ENCODE data around the gene NTPCR.
A peak's percentile ranks its signal among the peaks of the same experiment; 100 is the strongest.
"Not testable (repeated sequence)": the region's sequence is repeated elsewhere in the genome, so short reads cannot be mapped to it uniquely, and the experiment has no call there.

NTPCR gene

GRCh38 chr1:232983817-232984567 is 33.6 kb downstream of the NTPCR start:
- no peak for DNase-seq

- peak in 43 of 56 donors; percentile 15 to 78 (median 47) for DNase-seq
These were observed 34.4 kb downstream of the NTPCR start for GRCh38 chr1:232984577-232985425.

GRCh38 chr1:232985882-232986526 is 35.6 kb downstream of the NTPCR start:
- no peak for DNase-seq

- no peak for DNase-seq
These were observed 36.1 kb downstream of the NTPCR start for GRCh38 chr1:232986527-232986922.

GRCh38 chr1:232987046-232987773 is 36.8 kb downstream of the NTPCR start:
- DNase-seq, result no peak

GRCh38 chr1:232987774-232988140 is 37.3 kb downstream of the NTPCR start:
- no peak for DNase-seq

- peak in 19 of 56 donors; percentile 9 to 58 (median 29) for DNase-seq
These were observed 38.2 kb downstream of the NTPCR start for GRCh38 chr1:232988572-232989040.

GRCh38 chr1:232990176-232991128 is 40.0 kb downstream of the NTPCR start:
- no peak for DNase-seq

GRCh38 chr1:232991238-232991637 is 40.8 kb downstream of the NTPCR start:
- DNase-seq, result no peak

- no peak for DNase-seq
These were observed 41.8 kb downstream of the NTPCR start for GRCh38 chr1:232992227-232992626.

GRCh38 chr1:232993555-232993954 is 43.1 kb downstream of the NTPCR start:
- DNase-seq, result no peak

- DNase-seq, result no peak
These were observed 44.8 kb downstream of the NTPCR start for GRCh38 chr1:232995189-232995588.

GRCh38 chr1:232996143-232996542 is 45.7 kb downstream of the NTPCR start:
- DNase-seq, result no peak

GRCh38 chr1:232998138-232998537 is 47.7 kb downstream of the NTPCR start:
- DNase-seq, result no peak

- DNase-seq, result no peak
These were observed 48.2 kb downstream of the NTPCR start for GRCh38 chr1:232998646-232999045.

- peak in 1 of 56 donors; percentile 11 for DNase-seq
These were observed 49.7 kb downstream of the NTPCR start for GRCh38 chr1:232999956-233000625.

GRCh38 chr1:233003638-233004037 is 53.2 kb downstream of the NTPCR start:
- DNase-seq, result not testable (repeated sequence)

GRCh38 chr1:233004451-233004850 is 54.0 kb downstream of the NTPCR start:
- no peak for DNase-seq

- DNase-seq, result no peak
These were observed 54.7 kb downstream of the NTPCR start for GRCh38 chr1:233005156-233005555.

Measured in nucleus accumbens (tissue), 56 donors.